ENCODE data around the gene BMPER. TPM values are rescaled to one million over a fixed set of nuclear protein-coding genes. Genes with fewer than 3 reads are reported as not detected.

The BMPER gene
- polyA plus RNA-seq, 1 experiment = 8.8 TPM

DNA sequence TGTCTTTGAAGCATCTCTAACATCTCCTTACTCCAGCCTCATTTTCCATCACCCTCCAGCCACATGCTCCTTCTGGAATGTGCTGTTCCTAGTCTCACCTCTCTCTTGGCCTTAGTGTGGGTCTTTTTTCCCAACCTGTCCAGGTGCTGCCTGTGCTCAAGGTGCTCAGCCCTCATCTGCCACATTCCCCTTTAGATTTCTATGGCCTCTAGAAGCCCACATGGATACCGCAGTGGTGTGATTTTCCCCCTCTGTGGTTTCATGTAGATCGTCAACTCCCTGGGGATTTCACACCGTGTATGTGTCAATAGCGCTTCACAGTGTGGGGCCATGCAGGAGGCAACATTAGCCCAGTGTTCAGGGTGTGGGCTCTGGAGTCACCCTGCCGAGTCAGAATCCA, 32.5 kb downstream of the BMPER start:
- POLR2A ChIA-PET = no interaction called here
- no peak overlapping the region for H3K4me3 ChIP-seq (ENCODE audit: low read depth, low read length)
- H3K27me3 ChIP-seq (ENCODE audit: control insufficient read depth, insufficient read depth, low read length) = no peaks in the 10 kb centered on the region
- CTCF ChIA-PET = interaction anchor here (0.6 kb wide), 1 partner anchor 132 kb away, joined by 3 read pairs; no protein-coding TSS in a partner anchor
- H3K36me3 ChIP-seq (ENCODE audit: control insufficient read depth, insufficient read depth, low read length) = peaks cover 1% of the 10 kb centered on the region; the same call in 1 of the 2 replicates
- TF ChIP-seq, protein P1, sequence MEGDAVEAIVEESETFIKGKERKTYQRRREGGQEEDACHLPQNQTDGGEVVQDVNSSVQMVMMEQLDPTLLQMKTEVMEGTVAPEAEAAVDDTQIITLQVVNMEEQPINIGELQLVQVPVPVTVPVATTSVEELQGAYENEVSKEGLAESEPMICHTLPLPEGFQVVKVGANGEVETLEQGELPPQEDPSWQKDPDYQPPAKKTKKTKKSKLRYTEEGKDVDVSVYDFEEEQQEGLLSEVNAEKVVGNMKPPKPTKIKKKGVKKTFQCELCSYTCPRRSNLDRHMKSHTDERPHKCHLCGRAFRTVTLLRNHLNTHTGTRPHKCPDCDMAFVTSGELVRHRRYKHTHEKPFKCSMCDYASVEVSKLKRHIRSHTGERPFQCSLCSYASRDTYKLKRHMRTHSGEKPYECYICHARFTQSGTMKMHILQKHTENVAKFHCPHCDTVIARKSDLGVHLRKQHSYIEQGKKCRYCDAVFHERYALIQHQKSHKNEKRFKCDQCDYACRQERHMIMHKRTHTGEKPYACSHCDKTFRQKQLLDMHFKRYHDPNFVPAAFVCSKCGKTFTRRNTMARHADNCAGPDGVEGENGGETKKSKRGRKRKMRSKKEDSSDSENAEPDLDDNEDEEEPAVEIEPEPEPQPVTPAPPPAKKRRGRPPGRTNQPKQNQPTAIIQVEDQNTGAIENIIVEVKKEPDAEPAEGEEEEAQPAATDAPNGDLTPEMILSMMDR (IDR thresholded peaks at IDR 0.05; ENCODE audit: insufficient read depth, low read depth, low read length) = no peak
- DNase-seq (ENCODE audit: low read depth) = no peak

DNA sequence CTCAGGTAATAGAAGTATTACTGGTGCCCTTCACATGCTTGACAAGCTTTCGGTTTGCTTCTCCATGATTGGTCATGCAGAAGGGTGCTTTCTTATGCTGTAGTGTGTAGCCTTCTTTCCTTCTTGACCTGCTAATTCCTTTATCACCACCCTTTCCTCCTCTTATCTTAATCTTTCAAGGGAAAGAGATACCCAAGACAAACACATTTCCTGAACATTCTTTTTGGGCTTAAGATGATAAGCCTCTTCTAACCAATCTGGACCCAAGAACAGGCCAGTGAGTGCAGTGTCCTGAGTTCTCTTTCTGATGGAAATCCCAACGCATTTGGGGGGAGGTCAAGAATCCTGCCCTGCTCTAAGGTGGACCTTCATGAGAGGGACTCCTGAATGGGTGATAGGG, 33.8 kb downstream of the BMPER start:
- CTCF ChIA-PET = no interaction called here

DNA sequence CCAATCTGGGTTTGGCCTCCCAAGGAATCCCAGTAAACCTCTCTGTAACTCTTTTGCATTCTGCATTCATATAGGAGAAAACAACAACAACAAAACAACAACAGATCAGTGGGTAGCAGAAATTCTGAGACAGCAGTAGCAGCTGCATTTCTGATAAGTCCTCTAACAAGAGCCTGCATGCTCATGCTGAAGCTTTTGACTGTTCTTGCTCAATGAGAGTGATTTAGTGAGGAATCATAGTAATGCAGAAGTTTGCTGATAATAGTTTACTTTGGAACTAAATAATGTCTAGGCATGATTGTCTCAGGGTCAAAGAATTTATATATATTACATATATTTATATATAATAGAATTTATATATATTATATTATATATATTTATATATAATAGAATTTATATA, 35.2 kb downstream of the BMPER start:
- ChIA-PET POLR2A (no interaction called here), CTCF (interaction anchor here (0.9 kb wide), 1 partner anchor 46 kb away, joined by 4 read pairs; no protein-coding TSS in a partner anchor)
- no peaks in the 10 kb centered on the region for H3K27me3 ChIP-seq (ENCODE audit: control insufficient read depth, insufficient read depth, low read length)
- H3K4me3 ChIP-seq (ENCODE audit: low read depth, low read length) = no peak overlapping the region
- TF ChIP-seq, protein P1 (IDR thresholded peaks at IDR 0.05; ENCODE audit: insufficient read depth, low read depth, low read length) = no peak
- H3K36me3 ChIP-seq (ENCODE audit: control insufficient read depth, insufficient read depth, low read length) = peaks cover 1% of the 10 kb centered on the region; the same call in 1 of the 2 replicates
- no peak for DNase-seq (ENCODE audit: low read depth)

More for the DNA sequence above, 33.8 kb downstream of the BMPER start:
- TF ChIP-seq, protein P1 (IDR thresholded peaks at IDR 0.05; ENCODE audit: insufficient read depth, low read depth, low read length) = no peak
- H3K27me3 ChIP-seq (ENCODE audit: control insufficient read depth, insufficient read depth, low read length) = no peaks in the 10 kb centered on the region
- peaks cover 1% of the 10 kb centered on the region; the same call in 1 of the 2 replicates for H3K36me3 ChIP-seq (ENCODE audit: control insufficient read depth, insufficient read depth, low read length)
- POLR2A ChIA-PET = no interaction called here
- no peak for DNase-seq (ENCODE audit: low read depth)
- H3K4me3 ChIP-seq (ENCODE audit: low read depth, low read length) = no peak overlapping the region

DNA sequence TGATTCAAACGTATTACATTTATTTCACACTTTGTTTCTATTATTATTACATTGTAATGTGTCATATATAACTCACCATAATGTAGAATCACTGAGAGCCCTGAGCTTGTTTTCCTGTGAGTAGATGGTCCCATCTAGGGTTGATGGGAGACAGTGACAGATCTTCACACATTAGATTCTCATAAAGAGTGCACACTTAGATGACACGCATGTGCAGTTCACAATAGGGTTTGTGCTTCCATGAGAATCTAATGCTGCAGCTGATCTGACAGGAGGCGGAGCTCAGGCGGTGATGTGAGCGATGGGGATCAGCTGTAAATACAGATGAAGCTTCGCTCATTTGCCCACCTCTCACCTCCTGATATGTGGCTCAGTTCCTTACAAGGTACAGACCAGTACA, 36.1 kb downstream of the BMPER start:
- CTCF ChIA-PET = interaction anchor here (0.8 to 1.9 kb wide), 2 partner anchors 8 to 225 kb away, joined by 3 to 8 read pairs; no protein-coding TSS in a partner anchor
- Histone ChIP-seq H3K36me3 (ENCODE audit: control insufficient read depth, insufficient read depth, low read length) (peaks cover 1% of the 10 kb centered on the region; the same call in 1 of the 2 replicates), H3K4me3 (ENCODE audit: low read depth, low read length) (no peak overlapping the region), H3K27me3 (ENCODE audit: control insufficient read depth, insufficient read depth, low read length) (no peaks in the 10 kb centered on the region)
- DNase-seq (ENCODE audit: low read depth) = no peak
- TF ChIP-seq, protein P1 (IDR thresholded peaks at IDR 0.05; ENCODE audit: insufficient read depth, low read depth, low read length) = no peak
- POLR2A ChIA-PET = no interaction called here

DNA sequence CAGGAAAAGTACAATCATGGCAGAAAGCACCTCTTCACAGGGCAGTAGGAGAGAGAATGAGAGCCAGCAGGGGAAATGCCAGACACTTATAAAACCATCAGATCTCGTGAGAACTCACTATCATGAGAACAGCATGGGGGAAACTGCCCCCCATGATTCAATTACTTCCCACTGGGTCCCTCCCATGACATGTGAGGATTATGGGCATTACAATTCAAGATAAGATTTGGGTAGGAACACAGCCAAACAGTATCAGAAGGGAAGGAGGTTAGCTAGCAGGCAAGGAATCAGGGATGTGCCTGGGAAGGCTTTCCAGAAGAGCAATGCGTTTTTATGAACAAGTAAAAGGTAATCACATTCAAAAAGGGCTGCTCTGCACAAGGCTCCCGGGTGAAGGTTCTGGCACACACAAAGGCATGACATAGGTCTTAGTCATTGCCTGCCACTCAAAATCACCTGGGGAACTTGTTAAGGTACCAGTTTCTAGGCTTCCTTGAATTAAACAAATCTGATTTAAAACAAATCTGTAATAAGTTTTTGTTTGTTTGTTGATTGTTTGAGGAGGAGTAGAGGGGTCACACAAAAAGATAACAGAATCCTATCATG, 40.9 kb downstream of the BMPER start:
- Histone ChIP-seq H3K27me3 (ENCODE audit: control insufficient read depth, insufficient read depth, low read length) (no peaks in the 10 kb centered on the region), H3K36me3 (ENCODE audit: control insufficient read depth, insufficient read depth, low read length) (no peaks in the 10 kb centered on the region), H3K4me3 (ENCODE audit: low read depth, low read length) (no peak overlapping the region)
- POLR2A ChIA-PET = no interaction called here
- CTCF ChIA-PET = no interaction called here
- DNase-seq (ENCODE audit: low read depth) = no peak
- TF ChIP-seq, protein P1 (IDR thresholded peaks at IDR 0.05; ENCODE audit: insufficient read depth, low read depth, low read length) = no peak
